Activated naive CD8-positive, alpha-beta T cell treated with anti-CD3 and anti-CD28 coated beads for 36 hours (primary cell): ENCODE results near the gene TET3. TPM values are rescaled to one million over a fixed set of nuclear protein-coding genes. Genes with fewer than 3 reads are reported as not detected.

Experiments
- DNase-seq: peaks from one replicate; pipeline ENCODE4 v3.0.0; 2021
- H3K27ac Mint-ChIP-seq: one replicate; pipeline ENCODE4 v1.8.0; 2022; ENCODE audit warnings: mild to moderate bottlenecking, moderate library complexity, mixed read lengths
- H3K27me3 Mint-ChIP-seq: one replicate; pipeline ENCODE4 v1.8.0; 2022; ENCODE audit warnings: mild to moderate bottlenecking, mixed read lengths
- H3K36me3 Mint-ChIP-seq: one replicate; pipeline ENCODE4 v1.8.0; 2021; ENCODE audit warnings: mild to moderate bottlenecking, mixed read lengths
- H3K4me1 Mint-ChIP-seq: one replicate; pipeline ENCODE4 v1.8.0; 2021; ENCODE audit warnings: mixed read lengths
- H3K4me3 Mint-ChIP-seq: one replicate; pipeline ENCODE4 v1.8.0; 2022; ENCODE audit warnings: mild to moderate bottlenecking, moderate library complexity, mixed read lengths
- H3K9me3 Mint-ChIP-seq: one replicate; pipeline ENCODE4 v1.8.0; 2022; ENCODE audit warnings: mixed read lengths
- total RNA-seq, 2 experiments: library from RNA; stranded (reverse); gene quantifications; one replicate each; pipeline ENCODE4 v1.2.3, GENCODE V29; 2021

The TET3 gene
- total RNA-seq, 2 experiments from 2014 or later = 14.8 TPM

DNA sequence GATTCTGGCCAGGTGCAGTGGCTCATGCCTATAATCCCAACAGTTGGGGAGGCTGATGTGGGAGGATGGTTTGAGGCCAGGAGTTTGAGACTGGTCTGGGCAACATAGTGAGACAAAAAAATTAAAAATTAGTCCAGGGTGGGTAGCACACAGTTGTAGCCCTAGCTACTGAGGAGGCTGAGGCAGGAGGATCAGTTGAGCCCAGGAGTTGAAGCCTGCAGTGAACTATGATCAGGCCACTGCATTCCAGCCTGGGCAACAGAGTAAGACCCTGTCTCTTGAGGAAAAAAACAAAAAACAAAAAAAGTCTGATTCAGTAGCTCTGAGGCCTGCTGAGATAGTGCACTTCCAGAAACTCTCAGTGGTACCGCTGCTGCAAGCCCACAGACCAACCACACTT lies 7.9 kb upstream of the TET3 start:
- no peak overlapping the region for H3K4me3 Mint-ChIP-seq
- peaks cover 5% of the 10 kb centered on the region for H3K36me3 Mint-ChIP-seq
- no peaks in the 10 kb centered on the region for H3K27me3 Mint-ChIP-seq
- H3K27ac Mint-ChIP-seq = no peak overlapping the region
- H3K9me3 Mint-ChIP-seq = no peaks in the 10 kb centered on the region
- no peak for DNase-seq
- peaks cover 65% of the 10 kb centered on the region for H3K4me1 Mint-ChIP-seq

DNA sequence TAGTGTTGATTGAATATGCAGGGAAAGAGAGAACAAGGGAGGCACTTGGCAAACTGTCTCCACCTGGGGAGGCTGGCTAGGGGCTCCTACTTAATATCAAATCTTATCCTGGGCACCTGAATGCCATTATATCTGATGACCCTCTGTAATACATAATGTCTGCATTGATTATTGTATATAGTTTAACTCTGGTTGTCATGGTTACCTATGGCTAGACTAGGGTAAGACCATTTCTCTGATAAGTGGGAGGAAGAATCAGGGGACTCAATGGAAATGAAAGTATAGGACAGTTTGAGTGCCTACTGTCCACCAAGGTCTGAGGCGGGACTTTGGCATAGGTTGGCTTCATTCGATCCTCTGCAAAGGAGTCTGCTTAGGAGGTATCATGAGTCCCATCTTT lies 7.2 kb upstream of the TET3 start:
- peak overlapping the region; percentile 55 for H3K27ac Mint-ChIP-seq
- H3K36me3 Mint-ChIP-seq = peaks cover 5% of the 10 kb centered on the region

DNA sequence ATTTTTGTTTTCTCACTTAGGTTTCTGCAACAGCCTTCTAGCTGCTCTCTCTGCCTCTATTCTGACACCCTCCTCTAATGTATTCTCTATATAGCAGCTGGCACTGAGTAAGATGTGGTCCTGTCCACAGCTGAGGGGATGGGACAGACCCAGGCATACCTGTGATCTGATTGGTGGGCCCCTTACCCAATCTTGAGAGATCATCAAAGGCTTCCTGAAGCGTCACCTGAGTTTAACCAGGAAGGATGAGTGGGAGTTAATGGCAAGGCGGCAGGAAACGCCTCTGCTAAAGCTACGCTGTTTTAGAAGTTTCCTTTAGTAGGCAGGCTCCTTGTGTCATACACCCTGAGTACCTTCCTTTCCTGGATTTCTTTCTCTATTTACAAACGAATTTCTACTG lies 5.7 kb upstream of the TET3 start:
- Mint-ChIP-seq H3K4me1 (peaks cover 71% of the 10 kb centered on the region), H3K36me3 (peaks cover 10% of the 10 kb centered on the region), H3K4me3 (peak overlapping the region; percentile 79), H3K27ac (peak overlapping the region; percentile 86), H3K9me3 (no peaks in the 10 kb centered on the region), H3K27me3 (no peaks in the 10 kb centered on the region)
- DNase-seq = peak; percentile 72

More for the DNA sequence above, 7.2 kb upstream of the TET3 start:
- Mint-ChIP-seq H3K27me3 (no peaks in the 10 kb centered on the region), H3K4me3 (no peak overlapping the region), H3K9me3 (no peaks in the 10 kb centered on the region), H3K4me1 (peaks cover 63% of the 10 kb centered on the region)
- DNase-seq = no peak

DNA sequence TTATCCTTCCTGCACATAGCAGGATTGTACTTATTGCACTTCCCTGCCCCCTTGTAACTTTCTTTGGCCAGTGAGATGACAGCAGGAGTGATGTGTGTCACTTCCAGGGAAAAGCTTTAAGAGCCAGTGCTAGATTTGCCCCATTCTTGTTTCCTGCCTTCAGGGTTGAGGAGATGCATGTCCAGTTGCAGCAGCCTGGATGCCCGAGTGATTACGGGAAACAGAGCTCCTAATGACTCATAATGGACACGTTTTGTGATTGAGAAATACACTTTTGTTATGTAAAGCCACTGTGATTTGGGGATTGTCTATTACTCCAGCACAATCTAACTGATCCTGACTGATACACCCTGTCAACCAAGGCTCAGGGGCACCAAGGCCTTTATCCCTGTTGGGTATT lies 5.0 kb upstream of the TET3 start:
- Mint-ChIP-seq H3K9me3 (no peaks in the 10 kb centered on the region), H3K36me3 (peaks cover 10% of the 10 kb centered on the region), H3K27me3 (no peaks in the 10 kb centered on the region), H3K4me1 (peaks cover 71% of the 10 kb centered on the region), H3K27ac (peak overlapping the region; percentile 86), H3K4me3 (peak overlapping the region; percentile 79)
- no peak for DNase-seq

DNA sequence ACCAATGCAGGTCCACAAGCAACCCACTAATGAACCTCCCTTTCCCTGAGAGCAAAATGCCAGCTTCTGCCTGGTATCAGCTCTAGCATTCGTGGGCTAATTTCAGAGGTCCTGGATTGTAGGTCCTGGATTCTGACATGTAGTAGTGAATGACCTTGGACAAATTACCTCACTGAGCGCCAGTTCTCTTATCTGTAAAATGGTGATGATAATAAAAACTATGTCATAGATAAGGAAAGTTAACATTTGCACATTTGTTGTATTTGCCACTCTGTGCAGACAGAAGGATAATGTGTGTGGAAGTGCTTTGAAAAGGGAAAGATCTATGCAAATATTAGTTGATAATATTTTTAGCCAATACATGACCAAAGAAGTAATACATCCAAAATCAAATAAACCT lies 4.1 kb upstream of the TET3 start:
- Mint-ChIP-seq H3K4me3 (peak overlapping the region; percentile 79), H3K4me1 (peaks cover 69% of the 10 kb centered on the region), H3K9me3 (no peaks in the 10 kb centered on the region), H3K27ac (peak overlapping the region; percentile 49), H3K27me3 (no peaks in the 10 kb centered on the region), H3K36me3 (peaks cover 10% of the 10 kb centered on the region)
- DNase-seq = no peak

DNA sequence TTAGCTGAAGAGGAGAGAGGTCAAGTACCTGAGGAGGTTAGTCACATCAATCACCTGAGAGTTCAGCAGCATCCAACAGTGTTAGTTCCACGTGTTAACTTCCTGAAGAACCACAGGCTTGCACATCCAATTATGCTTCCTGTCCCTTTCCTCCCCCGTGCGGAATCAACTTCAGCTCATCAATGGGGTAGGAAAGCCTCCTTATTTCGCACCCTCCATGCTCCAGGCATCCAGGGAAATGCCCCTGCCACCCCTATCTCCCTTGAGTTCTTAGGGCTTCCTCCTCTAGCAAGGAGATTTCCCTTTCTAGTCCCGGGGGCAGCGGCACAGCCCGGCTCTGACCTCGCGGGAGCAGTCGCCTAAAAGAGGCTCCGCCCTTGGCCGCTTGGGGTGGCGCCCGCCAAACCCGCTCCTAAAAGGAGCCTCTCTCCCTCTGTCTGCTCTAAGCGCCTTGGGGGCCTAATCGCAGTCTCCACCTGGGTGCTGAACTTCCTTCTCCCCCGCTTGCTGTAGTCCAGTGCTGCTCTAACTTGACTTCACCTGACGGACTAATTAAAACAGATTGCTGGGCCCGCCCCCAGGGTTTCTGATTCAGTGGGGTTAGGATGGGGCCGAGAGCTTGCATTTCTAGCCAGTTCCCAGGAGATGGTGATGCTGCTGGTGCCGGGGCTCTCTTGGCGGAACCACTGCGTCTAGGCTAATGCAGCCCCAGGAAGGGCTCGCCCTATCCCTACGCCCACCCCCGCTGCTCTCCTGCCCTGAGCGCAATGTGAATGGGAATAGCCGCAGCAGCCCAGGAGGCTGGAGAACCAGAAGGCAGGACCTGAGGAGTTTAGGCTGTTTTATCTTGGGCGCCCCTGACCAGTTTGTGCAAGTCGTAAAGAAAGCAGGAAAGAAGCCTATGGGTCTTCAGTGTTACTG lies 3.4 kb upstream of the TET3 start:
- DNase-seq = peak; percentile 66
- Mint-ChIP-seq H3K27me3 (no peaks in the 10 kb centered on the region), H3K9me3 (no peaks in the 10 kb centered on the region), H3K4me3 (peak overlapping the region; percentile 79), H3K27ac (peak overlapping the region; percentile 42), H3K4me1 (peaks cover 68% of the 10 kb centered on the region), H3K36me3 (peaks cover 13% of the 10 kb centered on the region)

DNA sequence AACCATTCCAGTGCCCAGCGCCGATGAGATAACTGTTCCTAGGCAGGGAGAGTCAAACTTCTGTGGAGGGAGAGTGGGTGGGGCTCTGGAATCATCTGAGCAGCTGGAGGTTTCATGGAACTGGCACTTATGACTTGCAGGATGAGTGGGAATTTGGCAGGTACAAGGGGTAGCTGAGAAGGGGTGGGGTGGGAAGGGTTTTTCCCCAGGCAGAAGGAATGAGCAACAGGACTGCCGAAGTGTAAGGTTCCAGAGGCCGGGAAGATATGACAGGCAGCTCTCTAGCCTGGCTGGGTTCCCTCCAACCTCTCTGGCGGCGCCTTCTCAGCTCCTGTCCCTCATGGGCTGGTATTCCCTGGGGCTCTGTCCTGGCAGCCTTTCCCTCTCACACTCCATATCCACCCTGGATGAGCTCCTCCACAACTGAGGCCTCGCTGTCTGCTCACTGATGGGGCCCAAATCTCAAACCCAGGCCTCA lies 2.5 kb upstream of the TET3 start:
- H3K9me3 Mint-ChIP-seq = no peaks in the 10 kb centered on the region
- peaks cover 65% of the 10 kb centered on the region for H3K4me1 Mint-ChIP-seq
- H3K4me3 Mint-ChIP-seq = no peak overlapping the region
- H3K36me3 Mint-ChIP-seq = peaks cover 22% of the 10 kb centered on the region
- DNase-seq = no peak
- peak overlapping the region; percentile 36 for H3K27ac Mint-ChIP-seq
- H3K27me3 Mint-ChIP-seq = no peaks in the 10 kb centered on the region

DNA sequence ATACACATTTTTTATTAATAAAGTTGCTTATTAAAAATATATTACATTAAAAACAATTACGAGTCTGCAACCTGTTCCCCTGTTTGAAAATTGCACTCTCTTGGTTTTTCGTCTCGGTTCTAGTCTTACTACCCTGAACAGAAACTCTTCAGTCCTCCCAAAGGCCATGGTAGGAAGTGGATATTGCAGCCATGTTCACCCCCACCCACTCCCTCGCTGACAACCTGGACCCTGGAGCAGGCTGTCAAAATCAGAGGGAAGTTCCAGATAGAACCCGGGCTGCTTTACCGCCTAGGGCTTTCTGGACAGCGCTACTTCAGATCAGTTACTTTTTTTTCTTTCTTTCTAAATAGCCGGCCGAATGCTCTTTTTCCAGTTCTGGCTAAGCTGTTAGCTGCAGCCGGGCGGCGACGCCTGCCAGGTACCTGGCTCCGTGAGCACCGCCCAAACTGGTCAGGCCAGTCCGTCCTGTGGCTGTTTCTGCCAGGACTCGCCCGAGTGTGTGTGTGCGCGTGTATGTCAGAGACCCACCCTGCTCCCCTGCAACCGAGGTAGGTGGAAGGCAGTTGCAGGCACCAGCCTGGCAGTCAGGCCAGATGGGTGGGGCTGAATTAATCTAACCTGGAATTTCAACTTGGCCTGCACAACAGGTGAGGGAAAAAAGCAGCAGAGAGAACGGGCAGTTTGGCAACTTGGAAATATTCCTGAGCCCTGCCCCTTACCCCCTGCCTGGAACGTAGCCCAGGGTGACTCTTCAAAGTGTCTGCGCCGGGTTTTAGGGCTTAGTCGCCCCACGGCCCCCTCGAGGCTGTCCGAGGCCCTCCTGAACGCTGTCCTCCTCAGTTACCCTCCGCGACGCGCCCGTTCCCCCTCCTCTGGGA lies 1.1 kb upstream of the TET3 start:
- Mint-ChIP-seq H3K36me3 (peaks cover 27% of the 10 kb centered on the region), H3K27me3 (no peaks in the 10 kb centered on the region), H3K4me3 (peak overlapping the region; percentile 84), H3K27ac (peak overlapping the region; percentile 83), H3K4me1 (peaks cover 67% of the 10 kb centered on the region), H3K9me3 (no peaks in the 10 kb centered on the region)
- DNase-seq = no peak

DNA sequence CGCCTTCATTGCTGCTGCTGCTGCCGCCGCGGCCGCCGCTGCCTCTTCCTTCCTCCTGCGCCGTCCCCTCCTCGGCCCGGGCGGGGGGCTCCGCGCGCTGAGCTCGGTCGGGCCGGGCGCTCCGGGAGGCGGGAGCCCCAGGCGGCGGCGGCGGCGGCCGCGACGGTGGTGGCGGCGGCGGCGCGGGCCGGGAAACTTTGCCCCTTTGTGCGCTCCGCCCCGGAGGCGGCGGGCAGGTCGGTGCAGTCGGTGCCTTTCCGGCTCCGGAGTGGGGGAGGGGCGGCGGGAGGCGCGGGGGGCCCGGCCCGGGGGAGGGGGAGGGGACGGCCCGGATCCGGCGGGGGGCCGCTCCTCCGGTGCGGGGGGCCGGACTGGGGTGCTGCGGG lies 205 bp downstream of the TET3 start:
- peak; percentile 70 for DNase-seq
- Mint-ChIP-seq H3K9me3 (no peaks in the 10 kb centered on the region), H3K36me3 (peaks cover 38% of the 10 kb centered on the region), H3K27ac (no peak overlapping the region), H3K27me3 (no peaks in the 10 kb centered on the region), H3K4me1 (peaks cover 67% of the 10 kb centered on the region), H3K4me3 (no peak overlapping the region)

DNA sequence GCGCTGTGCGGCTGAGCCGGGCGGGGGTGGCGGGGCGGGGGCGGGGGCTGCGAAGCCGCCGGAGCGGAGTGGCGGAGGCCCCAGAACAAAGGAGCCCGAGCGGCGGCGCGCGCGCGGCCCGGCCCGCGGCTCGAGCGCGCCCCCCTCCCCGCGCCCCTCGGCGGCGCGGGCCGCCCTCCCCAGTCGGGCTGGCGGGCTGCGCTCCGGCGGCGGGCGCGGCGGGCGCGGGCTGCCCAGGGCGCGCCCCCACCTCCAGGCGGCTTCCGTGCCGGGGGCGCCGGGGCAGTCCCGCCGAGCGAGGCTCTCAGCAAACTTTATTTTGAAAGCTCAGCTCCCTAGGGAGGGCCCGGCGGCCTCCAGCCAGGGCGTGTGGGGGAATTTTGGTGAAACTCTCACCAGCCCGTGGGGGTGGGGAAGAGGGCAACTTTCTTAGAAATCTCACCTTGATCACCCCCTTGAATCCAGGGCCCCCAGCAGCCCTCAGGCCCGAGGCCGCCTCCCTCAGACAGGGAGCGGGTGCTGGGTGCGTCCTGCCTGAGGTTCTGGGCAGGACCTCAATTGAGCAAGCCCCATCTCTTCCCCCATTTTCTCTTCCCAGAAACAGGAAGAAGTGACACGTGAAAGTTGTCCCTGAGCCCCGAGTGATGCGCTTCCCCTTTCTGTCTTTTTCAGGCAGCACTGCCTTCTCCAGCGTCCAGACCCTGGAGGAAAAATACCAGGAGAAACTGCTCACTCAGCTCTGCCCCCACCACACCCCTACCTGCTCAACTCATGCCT lies 786 bp downstream of the TET3 start:
- H3K4me3 Mint-ChIP-seq = peak overlapping the region; percentile 86
- H3K9me3 Mint-ChIP-seq = no peaks in the 10 kb centered on the region
- peaks cover 67% of the 10 kb centered on the region for H3K4me1 Mint-ChIP-seq
- no peaks in the 10 kb centered on the region for H3K27me3 Mint-ChIP-seq
- peak overlapping the region; percentile 90 for H3K27ac Mint-ChIP-seq
- DNase-seq = peak; percentile 81
- peaks cover 42% of the 10 kb centered on the region for H3K36me3 Mint-ChIP-seq

DNA sequence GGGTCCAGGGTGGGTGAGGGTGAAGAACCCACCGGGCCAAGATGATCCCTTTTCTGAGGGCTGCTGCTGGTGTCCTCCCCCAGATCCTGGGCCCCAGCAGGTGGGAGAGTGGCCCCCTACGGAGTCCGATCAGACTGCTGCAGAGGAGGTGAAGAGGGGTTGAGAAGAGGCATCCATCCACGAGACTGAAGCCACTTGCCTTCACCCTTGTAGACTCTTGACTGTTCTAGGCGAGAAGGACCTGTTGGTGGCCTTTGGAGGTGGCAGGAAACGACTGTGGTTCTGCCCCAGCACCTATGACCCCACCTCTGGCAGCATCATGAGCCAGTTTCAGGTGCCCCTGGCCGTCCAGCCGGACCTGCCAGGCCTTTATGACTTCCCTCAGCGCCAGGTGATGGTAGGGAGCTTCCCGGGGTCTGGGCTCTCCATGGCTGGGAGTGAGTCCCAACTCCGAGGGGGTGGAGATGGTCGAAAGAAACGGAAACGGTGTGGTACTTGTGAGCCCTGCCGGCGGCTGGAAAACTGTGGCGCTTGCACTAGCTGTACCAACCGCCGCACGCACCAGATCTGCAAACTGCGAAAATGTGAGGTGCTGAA lies 1.5 kb downstream of the TET3 start:
- Mint-ChIP-seq H3K36me3 (peaks cover 49% of the 10 kb centered on the region), H3K4me3 (peak overlapping the region; percentile 86), H3K9me3 (no peaks in the 10 kb centered on the region), H3K27me3 (no peaks in the 10 kb centered on the region), H3K4me1 (peaks cover 65% of the 10 kb centered on the region), H3K27ac (peak overlapping the region; percentile 90)
- peak; percentile 56 for DNase-seq

DNA sequence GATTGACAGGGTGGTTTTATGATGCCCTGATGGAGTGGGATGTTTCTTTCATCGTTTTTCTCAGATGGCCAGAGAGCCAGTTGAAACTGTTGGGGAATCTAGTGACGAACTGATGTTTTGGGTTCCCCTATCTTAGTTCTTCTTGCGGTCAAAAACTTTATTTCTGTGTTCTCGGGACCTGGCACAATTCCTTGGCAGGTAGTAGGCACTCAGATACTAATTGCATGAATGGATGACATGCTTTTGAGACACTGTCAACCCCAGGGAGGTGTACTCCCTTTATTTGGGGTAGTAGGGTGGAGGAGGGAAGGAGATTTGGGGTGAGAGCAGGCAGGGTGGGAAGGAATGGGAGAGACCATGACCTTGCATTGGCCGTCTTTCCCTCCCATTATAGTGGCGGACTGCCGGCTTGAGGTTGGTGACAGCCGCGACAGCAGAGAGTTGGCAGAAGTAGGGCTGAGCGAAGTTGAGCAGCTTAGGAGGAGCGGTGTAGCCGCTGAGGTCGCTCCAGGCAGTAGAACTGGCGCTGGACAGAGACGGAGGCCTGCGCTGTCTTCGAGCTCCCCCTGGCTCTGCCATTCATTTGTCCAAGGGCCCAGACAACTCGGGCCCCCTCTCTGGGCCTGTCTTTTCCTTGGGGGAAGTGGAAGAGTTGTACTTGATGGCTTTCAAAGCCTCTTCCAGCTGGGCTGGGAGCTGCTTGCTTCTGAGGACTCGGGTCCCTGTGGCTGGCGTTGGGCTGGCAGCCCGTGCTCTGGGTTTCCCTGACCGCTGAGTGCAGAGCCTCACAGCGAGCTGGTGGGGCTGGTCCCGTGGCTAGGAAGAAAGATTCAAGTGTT lies 2.6 kb downstream of the TET3 start:
- H3K27ac Mint-ChIP-seq = peak overlapping the region; percentile 90
- H3K4me1 Mint-ChIP-seq = peaks cover 62% of the 10 kb centered on the region
- peak; percentile 36 for DNase-seq
- peak overlapping the region; percentile 86 for H3K4me3 Mint-ChIP-seq
- H3K9me3 Mint-ChIP-seq = peaks cover 3% of the 10 kb centered on the region
- peaks cover 60% of the 10 kb centered on the region for H3K36me3 Mint-ChIP-seq
- no peaks in the 10 kb centered on the region for H3K27me3 Mint-ChIP-seq

DNA sequence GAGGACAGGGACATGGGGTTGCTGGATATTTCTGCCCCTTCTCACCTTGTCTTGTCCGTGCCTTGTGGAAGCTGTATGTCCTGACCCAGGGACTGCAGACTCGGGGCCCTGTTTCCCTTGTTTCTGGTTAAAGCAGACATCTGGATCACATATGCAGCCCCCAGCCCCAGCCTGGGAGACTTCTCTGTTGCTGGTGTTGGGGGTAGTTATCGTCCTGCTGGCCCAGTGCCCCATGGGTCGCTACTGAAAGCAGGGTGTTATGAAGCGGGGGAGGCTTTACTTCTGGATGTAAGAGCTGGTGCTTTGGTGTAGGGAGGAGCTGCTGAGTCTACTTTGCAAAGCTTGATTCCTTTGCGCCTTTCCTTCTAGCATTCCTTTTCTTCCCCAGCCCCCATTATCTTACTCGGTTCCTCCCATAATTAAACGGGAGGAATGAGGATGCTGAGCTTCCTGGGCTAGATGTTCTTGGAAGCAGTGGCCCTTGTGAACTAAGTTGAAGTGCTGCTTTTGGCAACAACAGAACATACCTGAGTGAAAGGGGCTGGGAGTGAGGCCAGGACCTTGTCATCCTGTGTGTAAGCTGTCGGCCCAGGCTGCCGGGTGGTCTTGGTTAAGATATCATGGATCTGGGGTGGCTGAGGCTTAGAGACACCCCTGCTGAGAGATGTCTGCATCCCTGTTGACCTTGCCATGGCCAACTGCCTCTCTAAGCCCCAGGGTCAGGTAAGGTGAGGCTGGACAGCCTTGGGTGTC lies 3.4 kb downstream of the TET3 start:
- H3K4me1 Mint-ChIP-seq = peaks cover 57% of the 10 kb centered on the region
- no peak for DNase-seq
- H3K27me3 Mint-ChIP-seq = no peaks in the 10 kb centered on the region
- H3K9me3 Mint-ChIP-seq = peaks cover 3% of the 10 kb centered on the region
- peak overlapping the region; percentile 40 for H3K27ac Mint-ChIP-seq
- H3K4me3 Mint-ChIP-seq = peak overlapping the region; percentile 86
- H3K36me3 Mint-ChIP-seq = peaks cover 67% of the 10 kb centered on the region
